Nephron progenitor cell (in vitro differentiated cells): Measurements from ENCODE around the gene HCST.
"Not testable (repeated sequence)": the region's sequence is repeated elsewhere in the genome, so short reads cannot be mapped to it uniquely, and the experiment has no call there.

Source experiments
- DNase-seq: peaks from one replicate; pipeline ENCODE4 v3.0.0; 2021
- H3K27ac Mint-ChIP-seq: 2 replicates; pipeline ENCODE4 v1.8.0; 2021; ENCODE audit warnings: mild to moderate bottlenecking, moderate library complexity, mixed read lengths
- H3K27me3 Mint-ChIP-seq: 2 replicates; pipeline ENCODE4 v1.8.0; 2021; ENCODE audit warnings: mild to moderate bottlenecking, low read depth, mixed read lengths; ENCODE audit not compliant: poor library complexity
- H3K36me3 Mint-ChIP-seq: 2 replicates; pipeline ENCODE4 v1.8.0; 2021; ENCODE audit warnings: low read depth, mixed read lengths
- H3K4me1 Mint-ChIP-seq: 2 replicates; pipeline ENCODE4 v1.8.0; 2021; ENCODE audit warnings: mixed read lengths
- H3K4me3 Mint-ChIP-seq: 2 replicates; pipeline ENCODE4 v1.8.0; 2021; ENCODE audit warnings: mild to moderate bottlenecking, moderate library complexity, mixed read lengths
- H3K9me3 Mint-ChIP-seq: 2 replicates; pipeline ENCODE4 v1.8.0; 2021; ENCODE audit warnings: mild to moderate bottlenecking, moderate library complexity, mixed read lengths
- CTCF ChIP-seq: fragments of 200-600 bp; sonication (generic); IDR thresholded peaks from 2 replicates; pipeline ENCODE4 v1.5.0; 2021; ENCODE audit warnings: antibody characterized with exemption

HCST gene

GRCh38 chr19:35868172-35868822 is 34.0 kb upstream of the HCST start, which contains the start of gene APLP1:
Gene APLP1, plus strand, starts transcription at chr19:35868574. Its CDS starts 63 bp downstream, at chr19:35868637.
- TF ChIP-seq CTCF, result no peak
- peaks cover 31% of the 10 kb centered on the region for H3K4me1 Mint-ChIP-seq

GRCh38 chr19:35868823-35869326 is 33.5 kb upstream of the HCST start:
- Mint-ChIP-seq H3K4me1 (peaks cover 31% of the 10 kb centered on the region), H3K4me3 (peak overlapping the region; percentile 89), H3K27ac (no peak overlapping the region), H3K27me3 (peaks cover 39% of the 10 kb centered on the region), H3K9me3 (no peaks in the 10 kb centered on the region), H3K36me3 (peaks cover 9% of the 10 kb centered on the region)
- DNase-seq, result no peak
- no peak for TF ChIP-seq CTCF

More at GRCh38 chr19:35868172-35868822, 34.0 kb upstream of the HCST start, which contains the start of gene APLP1:
- Mint-ChIP-seq H3K36me3 (peaks cover 5% of the 10 kb centered on the region), H3K4me3 (peak within 1 kb of the TSS; percentile 89), H3K9me3 (no peaks in the 10 kb centered on the region), H3K27me3 (peaks cover 44% of the 10 kb centered on the region), H3K27ac (no peak within 1 kb of the TSS)
- peak; percentile 89 for DNase-seq

GRCh38 chr19:35869327-35870123 is 32.8 kb upstream of the HCST start:
- no peak for TF ChIP-seq CTCF
- Mint-ChIP-seq H3K27ac (peak overlapping the region; percentile 81), H3K27me3 (peaks cover 33% of the 10 kb centered on the region), H3K9me3 (no peaks in the 10 kb centered on the region), H3K4me1 (peaks cover 31% of the 10 kb centered on the region), H3K36me3 (peaks cover 12% of the 10 kb centered on the region), H3K4me3 (peak overlapping the region; percentile 89)
- peak; percentile 95 for DNase-seq

DNA sequence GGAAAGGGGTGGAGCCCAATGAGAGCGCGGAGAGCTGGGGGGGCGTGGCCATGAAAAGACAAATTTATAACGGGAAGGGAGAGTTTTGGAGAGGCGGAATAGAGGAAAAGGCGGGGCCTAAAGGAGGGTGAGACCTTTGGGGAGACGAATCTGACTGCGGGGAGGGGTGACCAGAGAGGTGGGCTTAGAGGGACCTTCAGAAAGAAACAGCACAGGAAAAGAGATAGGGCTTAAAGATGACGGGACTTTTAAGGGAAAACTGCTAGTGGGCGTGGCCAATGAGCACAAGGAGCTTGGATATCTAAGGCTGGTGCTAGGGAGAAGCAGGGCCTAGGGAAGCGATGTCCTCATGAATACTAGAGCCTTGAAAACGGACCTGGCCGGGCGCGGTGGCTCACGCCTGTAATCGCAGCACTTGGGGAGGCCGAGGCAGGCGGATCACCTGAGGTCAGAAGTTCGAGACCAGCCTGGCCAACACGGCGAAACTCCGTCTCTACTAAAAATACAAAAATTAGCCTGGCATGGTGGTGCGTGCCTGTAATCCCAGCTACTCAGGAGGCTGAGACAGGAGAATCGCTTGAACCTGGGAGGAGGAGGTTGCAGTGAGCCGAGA is 32.1 kb upstream of the HCST start:
- H3K4me3 Mint-ChIP-seq, result peak overlapping the region; percentile 81
- H3K27ac Mint-ChIP-seq, result peak overlapping the region; percentile 81
- peaks cover 17% of the 10 kb centered on the region for H3K36me3 Mint-ChIP-seq
- peaks cover 26% of the 10 kb centered on the region for H3K27me3 Mint-ChIP-seq
- not testable (repeated sequence) for H3K9me3 Mint-ChIP-seq
- H3K4me1 Mint-ChIP-seq, result peaks cover 31% of the 10 kb centered on the region
- peak; percentile 80 for DNase-seq

- Mint-ChIP-seq H3K27me3 (peaks cover 20% of the 10 kb centered on the region), H3K27ac (no peak overlapping the region), H3K9me3 (no peaks in the 10 kb centered on the region), H3K4me1 (peaks cover 31% of the 10 kb centered on the region), H3K4me3 (peak overlapping the region; percentile 81), H3K36me3 (peaks cover 17% of the 10 kb centered on the region)
- no peak for TF ChIP-seq CTCF
- no peak for DNase-seq
Measured at GRCh38 chr19:35870798-35871197, 31.5 kb upstream of the HCST start.

GRCh38 chr19:35871611-35872010 is 30.7 kb upstream of the HCST start:
- peaks cover 16% of the 10 kb centered on the region for H3K27me3 Mint-ChIP-seq
- peaks cover 31% of the 10 kb centered on the region for H3K4me1 Mint-ChIP-seq
- no peak overlapping the region for H3K27ac Mint-ChIP-seq
- H3K36me3 Mint-ChIP-seq, result peaks cover 26% of the 10 kb centered on the region
- no peaks in the 10 kb centered on the region for H3K9me3 Mint-ChIP-seq
- H3K4me3 Mint-ChIP-seq, result no peak overlapping the region
- no peak for TF ChIP-seq CTCF
- no peak for DNase-seq
